K562 (cell line): ENCODE measurements around the gene OR6S1. TPM values are rescaled to one million over a fixed set of nuclear protein-coding genes. Genes with fewer than 3 reads are reported as not detected.

Source experiments
- ARID2 ChIP-seq: fragments of 450-650 bp; IDR thresholded peaks from 2 replicates; pipeline ENCODE4 v1.6.1; 2017; ENCODE audit warnings: antibody characterized with exemption, mild to moderate bottlenecking
- BMI1 ChIP-seq: fragments of 150-350 bp; IDR thresholded peaks from 2 replicates; pipeline ENCODE4 v1.6.1; 2014; ENCODE audit warnings: low read length
- CAMTA2 ChIP-seq: fragments of 250-450 bp; sonication (Bioruptor Pico); conservative IDR thresholded peaks from 2 replicates; pipeline ENCODE4 v1.5.1; 2022
- CBFB ChIP-seq: sonication (generic); formaldehyde crosslinking; IDR thresholded peaks from 2 replicates; pipeline ENCODE4 v1.4.0; 2020; ENCODE audit warnings: mild to moderate bottlenecking, missing genetic modification reagents
- CC2D1A ChIP-seq: fragments of 450-650 bp; IDR thresholded peaks from 2 replicates; pipeline ENCODE4 v1.6.1; 2017; ENCODE audit warnings: mild to moderate bottlenecking
- CEBPG ChIP-seq, 3 experiments: fragments of 200-800 bp in 1 of 3; sonication (Bioruptor generic) in 1 of 3; sonication (generic) in 1 of 3; formaldehyde crosslinking in 1 of 3; IDR thresholded peaks in 2 of 3; conservative IDR thresholded peaks in 1 of 3; 2 replicates each; pipeline versions ENCODE4 v1.6.1 to v1.8.0; 2016 to 2022; ENCODE audit warnings: missing compliant biosample characterization in 2 of 3, missing genetic modification characterization in 2 of 3, mild to moderate bottlenecking in 1 of 3, missing genetic modification reagents in 1 of 3
- E2F5 ChIP-seq: sonication (generic); formaldehyde crosslinking; IDR thresholded peaks from 2 replicates; pipeline ENCODE4 v1.8.0; 2022; ENCODE audit warnings: mild to moderate bottlenecking, missing genetic modification reagents
- EP400 ChIP-seq: fragments of 450-650 bp; IDR thresholded peaks from 2 replicates; pipeline ENCODE4 v1.6.1; 2017; ENCODE audit warnings: antibody characterized with exemption, mild to moderate bottlenecking, moderate library complexity
- FOXK2 ChIP-seq, 2 experiments: fragments of 450-650 bp; IDR thresholded peaks in 1 of 2; conservative IDR thresholded peaks in 1 of 2; 2 replicates each; pipeline ENCODE4 v1.6.1; 2016; ENCODE audit warnings: low read depth in 2 of 2, mild to moderate bottlenecking in 1 of 2
- FOXP4 ChIP-seq: sonication (generic); formaldehyde crosslinking; IDR thresholded peaks from 2 replicates; pipeline ENCODE4 v1.8.0; 2022; ENCODE audit warnings: mild to moderate bottlenecking, missing genetic modification reagents, borderline replicate concordance
- GATA2 ChIP-seq: sonication (generic); formaldehyde crosslinking; IDR thresholded peaks from 2 replicates; pipeline ENCODE4 v1.4.0; 2020; ENCODE audit warnings: mild to moderate bottlenecking, missing genetic modification reagents
- GTF2F1 ChIP-seq: IDR thresholded peaks from 2 replicates; pipeline ENCODE4 v1.6.1; 2011; ENCODE audit warnings: low read depth, low read length, improper control_type of control experiment
- HDAC1 ChIP-seq, 2 experiments: fragments of 450-650 bp; IDR thresholded peaks; 2 replicates each; pipeline ENCODE4 v1.6.1; 2016 to 2017; ENCODE audit warnings: inconsistent platforms in 1 of 2, mild to moderate bottlenecking in 1 of 2, moderate library complexity in 1 of 2
- HES1 ChIP-seq: fragments of 450-650 bp; IDR thresholded peaks from 2 replicates; pipeline ENCODE4 v1.6.1; 2016; ENCODE audit warnings: low read depth, mild to moderate bottlenecking, moderate library complexity
- HOMEZ ChIP-seq: fragments of 250-450 bp; sonication (Bioruptor Pico); IDR thresholded peaks from 2 replicates; pipeline ENCODE4 v1.4.0; 2020; ENCODE audit warnings: mild to moderate bottlenecking, moderate library complexity
- MECOM ChIP-seq: fragments of 250-450 bp; sonication (Bioruptor Pico); IDR thresholded peaks from 2 replicates; pipeline ENCODE4 v1.8.0; 2022; ENCODE audit warnings: inconsistent platforms
- PHTF2 ChIP-seq: fragments of 250-450 bp; sonication (Bioruptor Pico); IDR thresholded peaks from 2 replicates; pipeline ENCODE4 v1.5.0; 2021; ENCODE audit warnings: mild to moderate bottlenecking
- SMARCE1 ChIP-seq: fragments of 450-650 bp; IDR thresholded peaks from 2 replicates; pipeline ENCODE4 v1.7.1; 2016; ENCODE audit warnings: mild to moderate bottlenecking
- XRCC4 ChIP-seq: IDR thresholded peaks from one replicate; pipeline ENCODE4 v1.6.1; 2011; ENCODE audit not compliant: insufficient read depth, insufficient read length; ENCODE audit errors: extremely low read depth
- ZNF316 ChIP-seq: fragments of 450-650 bp; IDR thresholded peaks from 2 replicates; pipeline ENCODE4 v1.6.1; 2016
- ZNF444 ChIP-seq: fragments of 250-450 bp; sonication (Bioruptor Pico); IDR thresholded peaks from 2 replicates; pipeline ENCODE4 v1.4.0; 2020; ENCODE audit warnings: mild to moderate bottlenecking, moderate library complexity
- ZNF695 ChIP-seq: fragments of 450-650 bp; formaldehyde crosslinking; IDR thresholded peaks from 2 replicates; pipeline ENCODE4 v1.4.0; 2020; ENCODE audit warnings: mild to moderate bottlenecking, moderate library complexity
- ZNF785 ChIP-seq: fragments of 250-450 bp; sonication (Bioruptor Pico); IDR thresholded peaks from 2 replicates; pipeline ENCODE4 v1.4.0; 2020; ENCODE audit warnings: mild to moderate bottlenecking
- polyA plus RNA-seq, 8 experiments: library from polyadenylated mRNA; depleted of rRNA in 4 of 8; stranded (reverse) in 5 of 8; unstranded in 3 of 8; fragments of >200 nt; fragmentation: Nextera tagmentation in 2 of 8; fragmentation: Illumina TruSeq in 1 of 8; extraction: Ambion mirVana in 2 of 8; extraction: Trizol in 1 of 8; gene quantifications; 2 replicates each; pipeline versions ENCODE4 v1.2.1 to v1.2.3, GENCODE V29; 2011 to 2014; ENCODE audit warnings: inconsistent platforms in 1 of 8, missing spikeins in 1 of 8
- total RNA-seq, 7 experiments: library from RNA; depleted of rRNA in 6 of 7; stranded (reverse); fragments of >200 nt in 6 of 7; fragmentation: Illumina TruSeq in 2 of 7; extraction: Trizol in 2 of 7; gene quantifications; 2 replicates each; pipeline versions ENCODE4 v1.2.1 to v1.2.3, GENCODE V29; 2011 to 2021; ENCODE audit warnings: low replicate concordance in 1 of 7
- TF ChIP-seq, protein P1 (sequence below): fragments of 450-650 bp; IDR thresholded peaks from 2 replicates; pipeline ENCODE4 v1.7.0; 2016; ENCODE audit warnings: borderline replicate concordance

OR6S1 gene
- total and polyA plus RNA-seq, 9 of the 15 experiments (the other 6 are each of a cell fraction or from before 2014, with no cell fraction given): not detected

GRCh38 chr14:20618271-20618749 is 23.2 kb downstream of the OR6S1 start (continued):
- TF ChIP-seq CBFB (no peak), CC2D1A (no peak), CEBPG (CRISPR knock-in tag; IDR thresholded peaks at IDR 0.05) (no peak), CEBPG (tag; conservative IDR thresholded peaks at IDR 0.05 in 1 of 2, IDR thresholded peaks at IDR 0.05 in 1 of 2) (peak in 1 of 2 experiments; percentile 31; a peak in 1 of 4 replicates), GATA2 (CRISPR knock-in tag) (0 out of 2 replicates have a peak, but pooled peaks have one; percentile 40), EP400 (0 out of 2 replicates have a peak, but pooled peaks have one; percentile 26), CAMTA2 (no peak), ZNF695 (no peak), MECOM (CRISPR knock-in tag) (no peak), XRCC4 (no peak), HOMEZ (CRISPR knock-in tag) (no peak), BMI1 (no peak), ARID2 (no peak), GTF2F1 (no peak), FOXP4 (CRISPR knock-in tag) (no peak), FOXK2 (conservative IDR thresholded peaks at IDR 0.05 in 1 of 2, IDR thresholded peaks at IDR 0.05 in 1 of 2; ENCODE audit: low read depth in 2 of 2) (peak; percentile 79 to 82), PHTF2 (no peak), HES1 (no peak), ZNF316 (peak; percentile 96), ZNF785 (CRISPR knock-in tag) (no peak), E2F5 (CRISPR knock-in tag) (no peak), SMARCE1 (peak; percentile 76; the same call in 1 of the 2 replicates), HDAC1 (IDR thresholded peaks at IDR 0.05) (0 out of 4 replicates have a peak, but pooled peaks of 1 of the 2 experiments have one; percentile 24), ZNF444 (CRISPR knock-in tag) (no peak)
- TF ChIP-seq, protein P1, sequence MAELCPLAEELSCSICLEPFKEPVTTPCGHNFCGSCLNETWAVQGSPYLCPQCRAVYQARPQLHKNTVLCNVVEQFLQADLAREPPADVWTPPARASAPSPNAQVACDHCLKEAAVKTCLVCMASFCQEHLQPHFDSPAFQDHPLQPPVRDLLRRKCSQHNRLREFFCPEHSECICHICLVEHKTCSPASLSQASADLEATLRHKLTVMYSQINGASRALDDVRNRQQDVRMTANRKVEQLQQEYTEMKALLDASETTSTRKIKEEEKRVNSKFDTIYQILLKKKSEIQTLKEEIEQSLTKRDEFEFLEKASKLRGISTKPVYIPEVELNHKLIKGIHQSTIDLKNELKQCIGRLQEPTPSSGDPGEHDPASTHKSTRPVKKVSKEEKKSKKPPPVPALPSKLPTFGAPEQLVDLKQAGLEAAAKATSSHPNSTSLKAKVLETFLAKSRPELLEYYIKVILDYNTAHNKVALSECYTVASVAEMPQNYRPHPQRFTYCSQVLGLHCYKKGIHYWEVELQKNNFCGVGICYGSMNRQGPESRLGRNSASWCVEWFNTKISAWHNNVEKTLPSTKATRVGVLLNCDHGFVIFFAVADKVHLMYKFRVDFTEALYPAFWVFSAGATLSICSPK: no peak
